Measurements from ENCODE around the gene RABGAP1L.
A peak's percentile ranks its signal among the peaks of the same experiment; 100 is the strongest.

RABGAP1L gene

GRCh38 chr1:174920093-174920492 lies 760.8 kb downstream of the RABGAP1L start:
- TF ChIP-seq POLR2A (IDR thresholded peaks at IDR 0.05; ENCODE audit: low read depth, low read length) (no peak), POLR2AphosphoS5 (IDR thresholded peaks at IDR 0.05; ENCODE audit: low read depth, low read length) (no peak), TAF1 (IDR thresholded peaks at IDR 0.05; ENCODE audit: borderline replicate concordance, low read depth, low read length) (no peak)
- DNase-seq (ENCODE audit: insufficient read length) (no peak), FAIRE-seq (no peak)

- no peak for DNase-seq (ENCODE audit: insufficient read length)
- FAIRE-seq: no peak
- TF ChIP-seq POLR2AphosphoS5 (IDR thresholded peaks at IDR 0.05; ENCODE audit: low read depth, low read length) (no peak), TAF1 (IDR thresholded peaks at IDR 0.05; ENCODE audit: borderline replicate concordance, low read depth, low read length) (no peak), POLR2A (IDR thresholded peaks at IDR 0.05; ENCODE audit: low read depth, low read length) (no peak)
Observed at GRCh38 chr1:174922121-174922520, 762.8 kb downstream of the RABGAP1L start.

- FAIRE-seq: peak; percentile 58
Observed at GRCh38 chr1:174923820-174924219, 764.5 kb downstream of the RABGAP1L start.

GRCh38 chr1:174928541-174928940 lies 769.2 kb downstream of the RABGAP1L start:
- no peak for TF ChIP-seq TAF1 (IDR thresholded peaks at IDR 0.05; ENCODE audit: borderline replicate concordance, low read depth, low read length)
- TF ChIP-seq POLR2A (IDR thresholded peaks at IDR 0.05; ENCODE audit: low read depth, low read length): no peak
- no peak for TF ChIP-seq POLR2AphosphoS5 (IDR thresholded peaks at IDR 0.05; ENCODE audit: low read depth, low read length)
- DNase-seq (ENCODE audit: insufficient read length): no peak
- FAIRE-seq: no peak

More at GRCh38 chr1:174923820-174924219, 764.5 kb downstream of the RABGAP1L start:
- DNase-seq (ENCODE audit: insufficient read length): no peak
- no peak for TF ChIP-seq POLR2AphosphoS5 (IDR thresholded peaks at IDR 0.05; ENCODE audit: low read depth, low read length)
- no peak for TF ChIP-seq POLR2A (IDR thresholded peaks at IDR 0.05; ENCODE audit: low read depth, low read length)
- no peak for TF ChIP-seq TAF1 (IDR thresholded peaks at IDR 0.05; ENCODE audit: borderline replicate concordance, low read depth, low read length)

- FAIRE-seq (no peak), DNase-seq (ENCODE audit: insufficient read length) (no peak)
- TF ChIP-seq POLR2AphosphoS5 (IDR thresholded peaks at IDR 0.05; ENCODE audit: low read depth, low read length): no peak
- no peak for TF ChIP-seq TAF1 (IDR thresholded peaks at IDR 0.05; ENCODE audit: borderline replicate concordance, low read depth, low read length)
- no peak for TF ChIP-seq POLR2A (IDR thresholded peaks at IDR 0.05; ENCODE audit: low read depth, low read length)
Observed at GRCh38 chr1:174931214-174931613, 771.9 kb downstream of the RABGAP1L start.

- no peak for TF ChIP-seq POLR2AphosphoS5 (IDR thresholded peaks at IDR 0.05; ENCODE audit: low read depth, low read length)
- TF ChIP-seq POLR2A (IDR thresholded peaks at IDR 0.05; ENCODE audit: low read depth, low read length): no peak
- TF ChIP-seq TAF1 (IDR thresholded peaks at IDR 0.05; ENCODE audit: borderline replicate concordance, low read depth, low read length): no peak
- DNase-seq (ENCODE audit: insufficient read length) (no peak), FAIRE-seq (no peak)
Observed at GRCh38 chr1:174932587-174932986, 773.3 kb downstream of the RABGAP1L start.

GRCh38 chr1:174935961-174936727 lies 776.8 kb downstream of the RABGAP1L start:
- FAIRE-seq (no peak), DNase-seq (ENCODE audit: insufficient read length) (no peak)
- TF ChIP-seq POLR2AphosphoS5 (IDR thresholded peaks at IDR 0.05; ENCODE audit: low read depth, low read length): no peak
- no peak for TF ChIP-seq TAF1 (IDR thresholded peaks at IDR 0.05; ENCODE audit: borderline replicate concordance, low read depth, low read length)
- TF ChIP-seq POLR2A (IDR thresholded peaks at IDR 0.05; ENCODE audit: low read depth, low read length): no peak

GRCh38 chr1:174938281-174939007 lies 779.1 kb downstream of the RABGAP1L start:
- FAIRE-seq (no peak), DNase-seq (ENCODE audit: insufficient read length) (no peak)
- TF ChIP-seq POLR2A (IDR thresholded peaks at IDR 0.05; ENCODE audit: low read depth, low read length) (no peak), TAF1 (IDR thresholded peaks at IDR 0.05; ENCODE audit: borderline replicate concordance, low read depth, low read length) (no peak), POLR2AphosphoS5 (IDR thresholded peaks at IDR 0.05; ENCODE audit: low read depth, low read length) (no peak)

- no peak for FAIRE-seq
- DNase-seq (ENCODE audit: insufficient read length): no peak
- TF ChIP-seq TAF1 (IDR thresholded peaks at IDR 0.05; ENCODE audit: borderline replicate concordance, low read depth, low read length) (no peak), POLR2AphosphoS5 (IDR thresholded peaks at IDR 0.05; ENCODE audit: low read depth, low read length) (no peak), POLR2A (IDR thresholded peaks at IDR 0.05; ENCODE audit: low read depth, low read length) (no peak)
Observed at GRCh38 chr1:174939775-174940545, 780.6 kb downstream of the RABGAP1L start.

GRCh38 chr1:174940646-174941175 lies 781.4 kb downstream of the RABGAP1L start:
- no peak for FAIRE-seq
- no peak for DNase-seq (ENCODE audit: insufficient read length)
- TF ChIP-seq POLR2A (IDR thresholded peaks at IDR 0.05; ENCODE audit: low read depth, low read length) (no peak), POLR2AphosphoS5 (IDR thresholded peaks at IDR 0.05; ENCODE audit: low read depth, low read length) (no peak), TAF1 (IDR thresholded peaks at IDR 0.05; ENCODE audit: borderline replicate concordance, low read depth, low read length) (no peak)

Measured in GM12892 (cell line).